ENCODE data around the gene POU2F1.

The POU2F1 gene

GRCh38 chr1:167450843-167451242 is 230.2 kb downstream of the POU2F1 start:
- no peak overlapping the region for H3K27ac ChIP-seq (ENCODE audit: extremely low read depth, low read depth, low read length)
- ChIA-PET CTCF (interaction anchor here (1.1 to 1.4 kb wide), 3 partner anchors 8 to 182 kb away, joined by 3 to 5 read pairs (median 4); no protein-coding TSS in a partner anchor), POLR2A (no interaction called here)
- no peaks in the 10 kb centered on the region for H3K36me3 ChIP-seq (ENCODE audit: control insufficient read depth in 2 of 2, insufficient read depth in 1 of 2, low read length in 2 of 2)
- no peaks in the 10 kb centered on the region for H3K9me3 ChIP-seq (ENCODE audit: control insufficient read depth, insufficient read depth, low read depth, low read length)
- TF ChIP-seq HOXD13 (CRISPR knock-in tag; IDR thresholded peaks at IDR 0.05; ENCODE audit: borderline replicate concordance), result no peak
- no peak for TF ChIP-seq ZBTB10 (tag by site-specific recombination; IDR thresholded peaks at IDR 0.05)
- no peak for TF ChIP-seq ZNF2 (tag by site-specific recombination; IDR thresholded peaks at IDR 0.05)
- no peak for TF ChIP-seq ZNF202 (tag by site-specific recombination; IDR thresholded peaks at IDR 0.05; ENCODE audit: borderline replicate concordance)
- TF ChIP-seq ZNF292 (tag by site-specific recombination; IDR thresholded peaks at IDR 0.05; ENCODE audit: borderline replicate concordance, low read depth), result no peak
- TF ChIP-seq ZNF585B (tag by site-specific recombination; IDR thresholded peaks at IDR 0.05), result no peak
- no peak for TF ChIP-seq ZNF701 (tag by site-specific recombination; IDR thresholded peaks at IDR 0.05)
- no peak for TF ChIP-seq ZIC2 (tag by site-specific recombination; IDR thresholded peaks at IDR 0.05)
- no peak for TF ChIP-seq ZNF488 (tag by site-specific recombination; IDR thresholded peaks at IDR 0.05)
- TF ChIP-seq GLIS1 (tag by site-specific recombination; IDR thresholded peaks at IDR 0.05), result no peak
- no peak for TF ChIP-seq ZXDB (tag by site-specific recombination; IDR thresholded peaks at IDR 0.05)
- TF ChIP-seq KLF7 (tag by site-specific recombination; IDR thresholded peaks at IDR 0.05; ENCODE audit: borderline replicate concordance), result no peak
- H3K4me1 ChIP-seq (ENCODE audit: control insufficient read depth, insufficient read depth, low read length), result no peaks in the 10 kb centered on the region
- no peak overlapping the region for H3K4me3 ChIP-seq (ENCODE audit: low read depth, low read length)

- POLR2A ChIA-PET, result no interaction called here
- H3K9me3 ChIP-seq (ENCODE audit: control insufficient read depth, insufficient read depth, low read depth, low read length), result no peaks in the 10 kb centered on the region
- no peak for TF ChIP-seq ZNF624 (tag by site-specific recombination; IDR thresholded peaks at IDR 0.05)
- TF ChIP-seq ZBTB20 (tag by site-specific recombination; IDR thresholded peaks at IDR 0.05), result no peak
- TF ChIP-seq ZNF157 (tag by site-specific recombination; IDR thresholded peaks at IDR 0.05), result no peak
- TF ChIP-seq ZNF184 (tag by site-specific recombination; IDR thresholded peaks at IDR 0.05), result no peak
- no peak for TF ChIP-seq ZNF280C (tag by site-specific recombination; IDR thresholded peaks at IDR 0.05)
- TF ChIP-seq ZNF501 (tag by site-specific recombination; IDR thresholded peaks at IDR 0.05), result no peak
- TF ChIP-seq ZNF785 (tag by site-specific recombination; IDR thresholded peaks at IDR 0.05), result no peak
- TF ChIP-seq ZFP69B (tag by site-specific recombination; IDR thresholded peaks at IDR 0.05), result no peak
- no peak for TF ChIP-seq BCL6B (tag by site-specific recombination; IDR thresholded peaks at IDR 0.05)
- TF ChIP-seq REST (tag by site-specific recombination; IDR thresholded peaks at IDR 0.05), result no peak
- no peak for TF ChIP-seq ZNF449 (tag by site-specific recombination; IDR thresholded peaks at IDR 0.05)
- no peak for TF ChIP-seq ZNF600 (tag by site-specific recombination; IDR thresholded peaks at IDR 0.05)
- TF ChIP-seq YY2 (tag by site-specific recombination; IDR thresholded peaks at IDR 0.05), result no peak
These were observed 231.8 kb downstream of the POU2F1 start for GRCh38 chr1:167452483-167452882.

More at GRCh38 chr1:167452483-167452882, 231.8 kb downstream of the POU2F1 start:
- Histone ChIP-seq H3K4me3 (ENCODE audit: low read depth, low read length) (no peak overlapping the region), H3K4me1 (ENCODE audit: control insufficient read depth, insufficient read depth, low read length) (no peaks in the 10 kb centered on the region), H3K27ac (ENCODE audit: extremely low read depth, low read depth, low read length) (no peak overlapping the region), H3K36me3 (ENCODE audit: control insufficient read depth in 2 of 2, insufficient read depth in 1 of 2, low read length in 2 of 2) (no peaks in the 10 kb centered on the region)
- CTCF ChIA-PET, result interaction anchor here (0.8 to 1.9 kb wide), 2 partner anchors 11 to 386 kb away, joined by 3 to 7 read pairs; no protein-coding TSS in a partner anchor

Measured in HEK293 (cell line).